Activated B cell treated with CpG ODN at 0.5 μM for 24 hours (primary cell): ENCODE data around the gene CAPRIN1. TPM values are rescaled to one million over a fixed set of nuclear protein-coding genes. Genes with fewer than 3 reads are reported as not detected.

Experiments
- ATAC-seq: fragments of 200-7000 bp; cut with Tn5 transposase; one replicate; pipeline ENCODE4 v1.10.0; 2021; ENCODE audit warnings: low read depth, mild to moderate bottlenecking, moderate library complexity
- CTCF ChIA-PET: fragments of 350-600 bp; sonication (Branson Sonifier 250); formaldehyde crosslinking; loops from one replicate; lab custom pipeline; 2021; ENCODE audit warnings: antibody characterized with exemption; lab: Charles Lee
- POLR2A ChIA-PET: fragments of 350-600 bp; sonication (Branson Sonifier 250); formaldehyde crosslinking; loops from one replicate; lab custom pipeline; 2021; ENCODE audit warnings: antibody characterized with exemption; lab: Charles Lee
- DNase-seq: peaks from one replicate; pipeline ENCODE4 v3.0.0; 2022
- H3K27ac Mint-ChIP-seq: one replicate; pipeline ENCODE4 v1.8.0; 2020; ENCODE audit warnings: mixed read lengths
- H3K27me3 Mint-ChIP-seq: one replicate; pipeline ENCODE4 v1.8.0; 2021; ENCODE audit warnings: mixed read lengths
- H3K36me3 Mint-ChIP-seq: one replicate; pipeline ENCODE4 v1.8.0; 2021; ENCODE audit warnings: low read depth, mixed read lengths
- H3K4me1 Mint-ChIP-seq: one replicate; pipeline ENCODE4 v1.8.0; 2021; ENCODE audit warnings: mixed read lengths
- H3K4me3 Mint-ChIP-seq: one replicate; pipeline ENCODE4 v1.8.0; 2020; ENCODE audit warnings: mild to moderate bottlenecking, mixed read lengths
- H3K9me3 Mint-ChIP-seq: one replicate; pipeline ENCODE4 v1.8.0; 2020; ENCODE audit warnings: mixed read lengths
- intact Hi-C: fragments of 100-400 bp; cut with micrococcal nuclease; formaldehyde crosslinking; loops from one replicate; pipeline ENCODE4 v1.15.1; 2024
- total RNA-seq: library from RNA; stranded (reverse); gene quantifications from 2 replicates; pipeline ENCODE4 v1.2.3, GENCODE V29; 2022
- TF ChIP-seq, protein P1 (sequence below): fragments of 200-600 bp; IDR thresholded peaks from one replicate; pipeline ENCODE4 v1.8.0; 2022; ENCODE audit warnings: antibody characterized with exemption, mild to moderate bottlenecking

CAPRIN1 gene
- total RNA-seq, 1 donor from 2014 or later = 158 TPM

GRCh38 chr11:34146411-34146810 lies 94.9 kb downstream of the CAPRIN1 start:
- Mint-ChIP-seq H3K27me3 (no peaks in the 10 kb centered on the region), H3K4me1 (peaks cover 21% of the 10 kb centered on the region), H3K4me3 (no peak overlapping the region), H3K27ac (peak overlapping the region; percentile 80), H3K9me3 (no peaks in the 10 kb centered on the region), H3K36me3 (peaks cover 94% of the 10 kb centered on the region)
- no peak for ATAC-seq
- intact Hi-C loops = loop anchor here (2.0 kb wide), 1 partner anchor 150 kb away; no protein-coding TSS in a partner anchor
- ChIA-PET POLR2A (no interaction called here), CTCF (no interaction called here)
- no peak for DNase-seq
- TF ChIP-seq, protein P1, sequence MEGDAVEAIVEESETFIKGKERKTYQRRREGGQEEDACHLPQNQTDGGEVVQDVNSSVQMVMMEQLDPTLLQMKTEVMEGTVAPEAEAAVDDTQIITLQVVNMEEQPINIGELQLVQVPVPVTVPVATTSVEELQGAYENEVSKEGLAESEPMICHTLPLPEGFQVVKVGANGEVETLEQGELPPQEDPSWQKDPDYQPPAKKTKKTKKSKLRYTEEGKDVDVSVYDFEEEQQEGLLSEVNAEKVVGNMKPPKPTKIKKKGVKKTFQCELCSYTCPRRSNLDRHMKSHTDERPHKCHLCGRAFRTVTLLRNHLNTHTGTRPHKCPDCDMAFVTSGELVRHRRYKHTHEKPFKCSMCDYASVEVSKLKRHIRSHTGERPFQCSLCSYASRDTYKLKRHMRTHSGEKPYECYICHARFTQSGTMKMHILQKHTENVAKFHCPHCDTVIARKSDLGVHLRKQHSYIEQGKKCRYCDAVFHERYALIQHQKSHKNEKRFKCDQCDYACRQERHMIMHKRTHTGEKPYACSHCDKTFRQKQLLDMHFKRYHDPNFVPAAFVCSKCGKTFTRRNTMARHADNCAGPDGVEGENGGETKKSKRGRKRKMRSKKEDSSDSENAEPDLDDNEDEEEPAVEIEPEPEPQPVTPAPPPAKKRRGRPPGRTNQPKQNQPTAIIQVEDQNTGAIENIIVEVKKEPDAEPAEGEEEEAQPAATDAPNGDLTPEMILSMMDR = no peak

GRCh38 chr11:34146866-34147265 lies 95.3 kb downstream of the CAPRIN1 start:
- TF ChIP-seq, protein P1 = no peak
- ChIA-PET POLR2A (no interaction called here), CTCF (no interaction called here)
- intact Hi-C loops = loop anchor here (2.0 kb wide), 1 partner anchor 150 kb away; no protein-coding TSS in a partner anchor
- no peak for DNase-seq
- Mint-ChIP-seq H3K36me3 (peaks cover 93% of the 10 kb centered on the region), H3K27ac (peak overlapping the region; percentile 47), H3K27me3 (no peaks in the 10 kb centered on the region), H3K4me3 (no peak overlapping the region), H3K9me3 (no peaks in the 10 kb centered on the region), H3K4me1 (peaks cover 21% of the 10 kb centered on the region)
- ATAC-seq = no peak

- Mint-ChIP-seq H3K4me3 (no peak overlapping the region), H3K36me3 (peaks cover 92% of the 10 kb centered on the region), H3K4me1 (peaks cover 21% of the 10 kb centered on the region), H3K27me3 (no peaks in the 10 kb centered on the region), H3K9me3 (no peaks in the 10 kb centered on the region), H3K27ac (no peak overlapping the region)
- ATAC-seq (no peak), DNase-seq (no peak)
- CTCF ChIA-PET = no interaction called here
- intact Hi-C loops = loop anchor here (2.0 kb wide), 1 partner anchor 151 kb away; no protein-coding TSS in a partner anchor
- TF ChIP-seq, protein P1 = no peak
- POLR2A ChIA-PET = no interaction called here
Observed at GRCh38 chr11:34147581-34147980, 96.0 kb downstream of the CAPRIN1 start.

DNA sequence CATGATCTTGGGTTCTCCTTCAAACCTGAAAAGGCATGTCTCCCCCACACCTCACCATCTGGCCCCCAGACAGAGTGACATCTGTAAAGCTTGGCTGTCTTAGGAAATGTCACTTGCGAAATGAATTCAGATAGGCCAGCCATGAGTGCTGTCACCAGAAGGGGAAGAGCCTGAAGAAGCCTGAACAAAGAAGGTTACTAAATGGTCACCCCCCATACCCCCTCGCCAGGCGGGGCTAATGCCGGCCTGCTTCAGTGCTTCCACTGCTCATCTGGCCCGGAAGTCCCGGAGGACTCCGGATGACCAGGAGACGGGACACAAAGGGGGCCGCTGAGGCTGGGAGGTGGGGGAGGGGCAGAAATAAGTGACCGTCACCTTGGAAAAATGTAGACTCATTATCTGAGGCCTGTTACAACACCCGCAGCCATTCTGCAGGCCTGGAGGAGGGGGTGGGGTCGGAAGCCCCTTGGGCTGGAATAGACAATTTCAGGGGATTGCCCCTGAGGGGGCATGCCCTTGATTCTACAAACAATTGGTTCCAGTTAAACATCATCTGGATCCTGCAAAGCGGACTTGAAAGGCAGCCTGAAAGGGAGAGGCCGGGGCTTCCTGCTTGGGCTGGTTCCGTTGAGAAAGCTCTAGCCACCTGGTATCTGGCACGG lies 97.1 kb downstream of the CAPRIN1 start:
- Mint-ChIP-seq H3K36me3 (peaks cover 92% of the 10 kb centered on the region), H3K4me3 (no peak overlapping the region), H3K9me3 (no peaks in the 10 kb centered on the region), H3K4me1 (peaks cover 31% of the 10 kb centered on the region), H3K27ac (no peak overlapping the region), H3K27me3 (no peaks in the 10 kb centered on the region)
- ChIA-PET POLR2A (interaction anchor here (0.6 kb wide), 1 partner anchor 120 kb away, joined by 3 read pairs; no protein-coding TSS in a partner anchor), CTCF (interaction anchor here (1.1 to 2.4 kb wide), 2 partner anchors 26 to 212 kb away, joined by 3 to 6 read pairs; no protein-coding TSS in a partner anchor)
- DNase-seq (no peak), ATAC-seq (no peak)
- TF ChIP-seq, protein P1 = no peak
- intact Hi-C loops = loop anchor here (1.0 kb wide), 1 partner anchor 211 kb away; no protein-coding TSS in a partner anchor

DNA sequence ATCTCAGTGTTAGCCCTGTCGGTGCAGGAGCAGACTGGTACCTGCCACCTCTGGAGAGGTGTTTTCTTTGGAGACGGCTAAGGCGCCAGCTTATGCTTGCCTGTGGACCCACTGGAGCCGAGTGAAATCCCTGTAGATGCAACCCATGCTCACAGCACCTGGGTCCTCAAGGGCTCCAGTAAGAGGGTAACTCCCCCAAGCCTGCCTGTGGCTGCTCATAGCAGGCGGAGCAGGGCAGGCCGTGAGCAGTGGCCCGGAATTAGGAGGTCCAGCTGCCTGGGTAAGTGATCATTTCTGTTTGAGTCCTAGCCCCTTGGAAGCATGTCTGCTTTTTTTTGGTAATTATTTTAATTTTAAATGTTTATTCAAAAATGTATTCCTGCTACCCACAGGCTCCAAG lies 97.7 kb downstream of the CAPRIN1 start:
- Mint-ChIP-seq H3K4me1 (peaks cover 38% of the 10 kb centered on the region), H3K27ac (no peak overlapping the region), H3K27me3 (no peaks in the 10 kb centered on the region), H3K9me3 (no peaks in the 10 kb centered on the region), H3K4me3 (no peak overlapping the region), H3K36me3 (peaks cover 95% of the 10 kb centered on the region)
- DNase-seq = no peak
- ChIA-PET CTCF (interaction anchor here (1.1 to 2.4 kb wide), 2 partner anchors 25 to 212 kb away, joined by 3 to 6 read pairs; no protein-coding TSS in a partner anchor), POLR2A (no interaction called here)
- no peak for ATAC-seq
- TF ChIP-seq, protein P1 = no peak
- intact Hi-C loops = loop anchor here (1.0 kb wide), 1 partner anchor 210 kb away; no protein-coding TSS in a partner anchor
